ENCODE results near the gene PODN.

Gene PODN

GRCh38 chr1:53075761-53076163 is 13.7 kb downstream of the PODN start:
- no peak for DNase-seq

- no peak for DNase-seq
Measured at GRCh38 chr1:53076165-53076564, 14.2 kb downstream of the PODN start.

DNA sequence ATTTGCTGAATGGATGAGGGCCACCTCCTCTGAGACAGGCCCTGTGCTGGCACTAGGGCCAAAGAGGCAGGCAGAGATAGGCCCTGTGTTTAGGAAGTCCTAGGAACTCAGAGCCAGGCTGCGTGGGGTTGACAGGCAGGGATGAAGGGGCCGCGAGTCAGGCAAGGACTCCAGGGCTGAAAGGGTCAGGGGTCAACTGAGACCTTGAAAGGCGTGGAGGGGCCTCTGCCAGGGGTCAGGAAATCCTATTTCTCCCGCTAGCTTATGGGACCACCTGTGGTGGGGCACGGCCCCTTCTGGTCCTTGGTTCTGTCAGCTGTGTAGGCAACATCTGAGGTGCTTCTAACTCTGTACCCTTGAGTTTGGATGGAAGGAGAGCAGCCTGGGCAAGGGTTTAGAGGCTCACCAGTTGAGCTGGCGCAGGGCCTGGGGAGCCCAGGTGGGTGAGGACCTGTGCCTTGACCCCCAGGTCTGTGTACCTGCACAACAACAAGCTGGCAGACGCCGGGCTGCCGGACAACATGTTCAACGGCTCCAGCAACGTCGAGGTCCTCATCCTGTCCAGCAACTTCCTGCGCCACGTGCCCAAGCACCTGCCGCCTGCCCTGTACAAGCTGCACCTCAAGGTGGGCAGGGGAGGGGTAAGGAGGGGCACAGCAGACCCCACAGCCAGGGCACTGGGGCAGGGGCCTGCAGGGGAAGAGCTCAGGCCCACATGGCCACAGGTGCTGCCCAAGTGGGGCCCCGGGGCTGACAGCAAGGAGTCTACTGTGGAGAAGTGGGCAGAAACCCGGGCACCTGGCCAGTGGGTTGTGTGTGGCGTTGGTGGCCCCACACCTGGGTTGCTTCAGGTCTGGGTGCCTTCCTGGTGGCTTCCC is 14.9 kb downstream of the PODN start:
- DNase-seq, result no peak

- DNase-seq, result no peak
Measured at GRCh38 chr1:53077599-53077965, 15.6 kb downstream of the PODN start.

DNA sequence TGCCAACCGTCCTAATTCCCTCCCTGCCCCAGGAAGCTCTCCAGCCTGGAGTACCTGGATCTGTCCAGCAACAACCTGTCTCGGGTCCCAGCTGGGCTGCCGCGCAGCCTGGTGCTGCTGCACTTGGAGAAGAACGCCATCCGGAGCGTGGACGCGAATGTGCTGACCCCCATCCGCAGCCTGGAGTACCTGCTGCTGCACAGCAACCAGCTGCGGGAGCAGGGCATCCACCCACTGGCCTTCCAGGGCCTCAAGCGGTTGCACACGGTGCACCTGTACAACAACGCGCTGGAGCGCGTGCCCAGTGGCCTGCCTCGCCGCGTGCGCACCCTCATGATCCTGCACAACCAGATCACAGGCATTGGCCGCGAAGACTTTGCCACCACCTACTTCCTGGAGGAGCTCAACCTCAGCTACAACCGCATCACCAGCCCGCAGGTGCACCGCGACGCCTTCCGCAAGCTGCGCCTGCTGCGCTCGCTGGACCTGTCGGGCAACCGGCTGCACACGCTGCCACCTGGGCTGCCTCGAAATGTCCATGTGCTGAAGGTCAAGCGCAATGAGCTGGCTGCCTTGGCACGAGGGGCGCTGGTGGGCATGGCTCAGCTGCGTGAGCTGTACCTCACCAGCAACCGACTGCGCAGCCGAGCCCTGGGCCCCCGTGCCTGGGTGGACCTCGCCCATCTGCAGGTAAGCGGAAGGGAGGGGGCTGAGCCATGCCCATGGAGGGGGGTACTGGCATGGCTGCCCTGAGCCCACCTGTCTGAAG is 16.5 kb downstream of the PODN start:
- DNase-seq, result no peak

- DNase-seq, result no peak
Measured at GRCh38 chr1:53079251-53079650, 17.2 kb downstream of the PODN start.

- DNase-seq, result no peak
Measured at GRCh38 chr1:53080041-53080440, 18.0 kb downstream of the PODN start.

GRCh38 chr1:53080769-53081168 is 18.8 kb downstream of the PODN start:
- no peak for DNase-seq

DNA sequence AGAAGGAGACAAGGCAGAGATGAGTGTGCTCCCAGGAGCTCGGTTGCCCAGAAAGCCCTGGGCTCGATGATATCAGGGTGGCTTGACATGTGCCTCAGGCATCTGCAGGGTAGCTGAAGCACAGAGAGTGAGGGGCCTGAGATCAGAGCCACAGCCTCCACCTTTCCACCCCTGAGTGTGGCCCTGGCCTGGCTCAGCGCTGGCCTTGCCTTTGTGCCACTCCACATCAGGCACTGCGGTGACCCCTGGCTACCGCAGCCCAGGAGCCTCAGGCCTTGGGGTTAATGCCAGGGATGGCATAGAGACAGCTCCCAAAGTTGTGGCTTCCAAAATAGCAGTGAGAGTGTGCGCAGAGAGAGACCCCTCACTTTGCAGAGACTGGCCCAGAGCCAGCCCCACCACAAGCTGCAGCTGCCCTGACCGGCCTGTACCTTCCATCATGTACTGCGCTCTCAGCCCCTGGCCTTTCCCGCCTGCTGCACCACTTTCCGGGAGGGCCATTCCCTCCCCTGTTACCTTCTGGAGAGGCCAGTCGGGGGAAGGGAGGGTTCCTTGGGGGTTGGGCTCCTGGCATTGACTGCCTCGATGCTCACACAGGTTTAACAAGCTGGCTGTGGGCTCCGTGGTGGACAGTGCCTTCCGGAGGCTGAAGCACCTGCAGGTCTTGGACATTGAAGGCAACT is 19.5 kb downstream of the PODN start:
- no peak for DNase-seq

- no peak for DNase-seq
Measured at GRCh38 chr1:53082826-53083455, 20.9 kb downstream of the PODN start.

DNA sequence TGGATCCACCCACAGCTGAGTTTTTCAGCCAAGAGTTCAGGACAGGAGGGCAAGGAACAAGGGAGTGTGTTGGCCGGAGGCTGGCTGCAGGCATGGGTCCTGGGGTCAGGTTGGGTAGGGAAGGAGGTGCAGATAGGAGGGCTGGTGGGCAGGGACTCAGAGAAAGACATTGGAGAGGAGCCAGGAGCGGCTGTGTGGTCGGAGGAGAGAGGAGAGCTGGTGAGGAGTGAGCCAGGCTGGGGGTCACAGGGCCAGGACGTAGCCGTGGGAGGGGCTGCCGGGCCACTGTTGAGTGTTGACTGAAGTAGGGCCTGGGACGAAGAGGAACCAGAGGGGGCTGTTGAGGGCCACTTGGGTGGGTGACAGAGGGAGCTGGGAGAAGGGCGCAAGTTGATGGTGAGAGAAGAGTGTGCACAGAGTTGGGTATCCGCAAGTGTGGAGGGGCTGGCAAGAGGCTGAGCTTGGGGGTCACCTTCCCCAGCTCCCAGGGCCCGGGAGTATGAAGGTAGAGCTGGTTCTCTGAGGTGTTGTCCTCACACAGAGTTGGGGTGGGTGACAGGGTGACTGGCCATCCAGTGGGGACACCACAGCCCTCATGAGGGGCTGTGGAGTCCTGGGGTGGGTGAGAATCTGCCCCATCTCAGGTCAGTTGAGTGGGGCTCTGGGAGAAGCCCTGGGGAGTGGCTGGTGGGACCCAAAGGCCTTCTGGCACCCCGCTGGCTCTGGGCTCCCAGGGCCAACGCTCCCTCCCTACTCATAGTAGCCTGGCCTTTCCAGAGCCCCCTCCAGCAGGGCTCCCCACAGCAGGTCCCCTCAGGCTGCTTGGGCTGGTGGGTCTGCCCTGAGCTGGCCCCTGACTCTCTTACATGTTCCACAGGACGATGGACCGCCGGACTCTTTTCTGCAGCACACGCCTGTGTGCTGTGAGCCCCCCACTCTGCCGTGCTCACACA is 21.9 kb downstream of the PODN start:
- DNase-seq, result no peak

DNA sequence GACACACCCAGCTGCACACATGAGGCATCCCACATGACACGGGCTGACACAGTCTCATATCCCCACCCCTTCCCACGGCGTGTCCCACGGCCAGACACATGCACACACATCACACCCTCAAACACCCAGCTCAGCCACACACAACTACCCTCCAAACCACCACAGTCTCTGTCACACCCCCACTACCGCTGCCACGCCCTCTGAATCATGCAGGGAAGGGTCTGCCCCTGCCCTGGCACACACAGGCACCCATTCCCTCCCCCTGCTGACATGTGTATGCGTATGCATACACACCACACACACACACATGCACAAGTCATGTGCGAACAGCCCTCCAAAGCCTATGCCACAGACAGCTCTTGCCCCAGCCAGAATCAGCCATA is 22.6 kb downstream of the PODN start:
- DNase-seq, result no peak

DNA sequence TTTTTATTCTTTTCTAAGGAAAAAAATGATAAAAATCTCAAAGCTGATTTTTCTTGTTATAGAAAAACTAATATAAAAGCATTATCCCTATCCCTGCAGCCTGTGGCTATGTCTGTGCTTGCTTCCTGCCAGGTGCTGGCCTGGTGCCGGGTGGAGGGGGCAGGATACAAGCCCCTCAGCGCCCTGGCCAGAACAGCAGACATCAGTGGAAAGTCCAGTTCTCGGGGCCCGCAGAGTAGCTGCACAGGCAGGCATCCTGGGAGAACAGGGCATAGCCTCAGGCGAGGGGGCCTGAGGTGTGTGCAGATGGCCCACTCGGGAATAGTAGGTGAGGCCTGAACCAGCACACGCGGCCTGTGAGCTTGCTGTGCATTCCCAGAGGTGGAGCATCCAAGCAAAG is 23.4 kb downstream of the PODN start:
- no peak for DNase-seq

DNA sequence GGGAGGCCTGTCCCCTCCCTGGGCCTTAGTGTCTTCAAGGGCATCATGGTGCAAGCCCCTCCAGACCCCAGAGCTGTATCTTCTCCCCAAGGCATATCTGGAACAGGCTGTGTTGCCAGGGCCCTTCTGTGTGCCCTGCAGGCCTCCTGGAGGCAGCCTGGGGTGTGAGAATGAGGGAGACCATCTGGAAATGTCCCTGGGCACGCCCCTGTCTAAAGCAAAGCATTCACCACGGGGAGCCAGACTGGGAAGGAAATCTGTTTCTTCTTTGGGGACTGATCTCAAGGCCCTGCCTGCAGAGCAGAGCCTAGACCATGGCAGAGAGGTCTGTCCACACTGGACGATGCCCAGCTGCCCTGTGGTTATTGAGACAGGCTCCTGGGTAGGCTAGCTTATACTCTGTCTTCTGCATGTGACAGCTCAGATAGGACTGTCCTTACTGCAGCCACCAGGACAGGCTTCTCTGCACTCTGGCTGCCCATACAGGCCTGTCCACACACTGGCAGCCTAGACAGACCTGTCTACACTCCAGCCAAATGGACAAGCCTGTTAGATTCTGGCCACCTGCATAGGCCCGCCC is 24.6 kb downstream of the PODN start:
- no peak for DNase-seq

DNA sequence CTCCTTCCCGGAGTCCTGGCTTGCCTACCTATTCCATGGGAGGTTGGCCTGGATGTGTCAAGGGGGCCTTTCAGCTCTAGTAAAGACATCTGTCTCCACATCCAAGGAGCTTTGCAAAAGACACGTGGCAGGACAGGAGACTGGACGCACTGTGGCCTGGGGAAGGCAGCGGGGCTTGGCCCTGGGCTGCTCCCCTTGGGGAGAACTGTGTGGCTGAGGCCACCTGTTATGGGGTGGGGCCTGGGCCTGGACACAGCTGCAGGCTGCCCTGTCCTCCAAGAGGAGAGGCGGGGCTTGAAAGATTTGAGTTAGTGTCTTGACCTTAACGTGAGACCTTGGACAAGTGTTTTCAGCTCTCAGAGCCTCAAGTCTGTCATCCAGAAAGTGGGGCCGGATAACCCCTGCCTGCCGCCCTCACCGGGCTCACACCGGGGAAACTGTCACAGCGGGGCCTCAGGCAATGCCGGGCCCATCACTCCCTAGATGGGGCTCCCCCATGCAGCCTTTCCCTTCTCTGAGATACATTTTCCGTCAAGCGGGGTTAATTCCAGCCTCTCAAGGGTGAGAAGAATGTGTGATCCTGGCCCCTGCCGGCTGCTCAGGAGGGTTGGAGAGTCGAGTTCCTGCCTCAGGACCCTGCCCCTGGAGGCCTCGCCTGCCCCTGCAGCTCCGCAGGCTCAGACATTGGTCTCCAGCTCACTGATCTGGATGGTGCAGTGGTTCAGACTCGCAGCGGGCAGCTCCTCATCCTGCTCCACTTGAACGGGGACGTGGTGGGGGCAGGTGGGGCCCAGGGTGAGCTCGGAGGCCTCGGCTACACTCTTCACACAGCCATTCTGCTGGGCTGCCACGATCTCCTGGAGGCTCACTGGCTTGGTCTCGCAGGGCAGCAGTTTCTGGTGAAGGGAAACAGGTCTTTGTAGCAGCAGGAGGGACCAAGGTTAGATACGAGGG is 25.6 kb downstream of the PODN start:
- no peak for DNase-seq

GRCh38 chr1:53088616-53089300 is 26.7 kb downstream of the PODN start:
- DNase-seq, result no peak

DNA sequence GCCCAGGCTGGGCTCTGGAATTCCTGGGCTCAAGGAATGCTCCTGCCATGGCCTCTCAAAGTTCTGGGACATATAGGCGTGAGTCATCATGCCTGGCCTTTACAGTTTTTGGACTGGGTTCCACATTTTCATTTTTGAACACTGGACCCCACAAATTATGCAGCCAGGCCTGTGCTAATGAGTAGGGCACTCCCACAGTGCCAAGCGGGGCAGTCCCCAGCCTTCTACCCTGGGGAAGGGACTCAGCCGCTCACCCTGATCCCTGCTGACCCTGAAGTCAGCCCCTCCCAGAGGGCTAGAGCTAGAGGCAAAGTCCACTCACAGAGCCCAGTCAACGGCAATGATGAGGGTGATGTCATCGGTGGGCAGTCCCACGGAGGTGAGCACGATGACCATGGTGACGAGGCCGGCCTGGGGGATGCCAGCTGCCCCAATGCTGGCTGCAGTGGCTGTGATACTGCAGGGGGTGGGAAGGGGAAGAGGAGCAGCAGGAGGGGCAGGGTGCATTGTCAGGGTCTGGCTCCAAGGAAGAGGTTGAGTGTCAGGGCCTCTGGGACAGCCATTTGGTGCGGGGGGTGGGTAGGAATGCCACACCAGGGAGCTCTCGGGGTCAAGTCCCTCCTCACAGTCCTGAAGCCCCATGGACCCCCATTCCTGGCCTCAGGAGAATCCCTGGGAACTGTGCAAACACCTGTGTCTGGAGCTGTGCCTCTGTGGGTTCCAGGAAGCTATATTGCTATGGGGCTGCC is 27.6 kb downstream of the PODN start:
- no peak for DNase-seq

DNA sequence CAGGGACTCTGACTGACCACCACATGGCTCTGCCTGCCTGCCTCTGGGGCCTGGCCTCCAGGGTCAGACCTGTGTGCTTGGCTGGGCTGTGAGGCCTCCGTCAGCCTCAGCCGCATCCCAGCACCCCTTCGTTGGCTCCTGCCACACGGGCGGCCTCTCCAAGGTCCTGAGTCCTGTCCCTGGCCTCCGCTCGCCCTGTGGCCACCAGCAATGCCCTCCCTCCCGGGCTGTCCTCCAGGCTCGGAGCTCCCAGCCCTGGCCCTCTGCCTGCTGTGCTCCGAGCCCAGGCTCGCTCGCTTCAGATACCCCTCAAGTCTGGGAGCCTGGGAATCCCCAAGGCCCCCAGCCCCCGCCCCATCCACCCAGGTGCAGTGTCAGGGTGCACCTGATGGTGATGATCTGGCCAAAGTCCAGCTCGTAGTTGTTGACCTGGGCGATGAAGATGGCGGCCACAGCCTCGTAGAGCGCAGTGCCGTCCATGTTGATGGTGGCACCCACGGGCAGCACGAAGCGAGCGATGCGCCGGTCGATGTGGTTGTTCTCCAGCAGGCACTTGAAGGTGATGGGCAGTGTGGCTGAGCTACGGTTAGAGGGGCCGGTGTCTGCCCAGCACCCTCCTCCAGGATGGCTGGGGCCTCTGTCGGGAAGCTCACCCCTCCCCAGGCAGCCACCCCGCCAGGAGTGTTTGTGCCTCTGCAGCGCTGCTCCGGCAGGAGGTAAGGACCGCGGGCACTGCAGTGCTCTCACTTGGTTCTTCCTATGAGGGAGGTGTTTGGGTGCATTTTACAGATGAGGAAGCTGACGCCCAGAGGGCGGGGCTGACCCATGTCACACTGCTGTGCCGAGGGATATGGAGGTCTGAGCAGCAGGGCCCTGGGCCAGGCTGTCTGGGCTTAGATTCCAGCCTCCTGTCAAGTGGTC is 28.5 kb downstream of the PODN start:
- DNase-seq, result no peak
